SK-N-SH (cell line): ENCODE measurements around the gene BCAM. TPM values are rescaled to one million over a fixed set of nuclear protein-coding genes. Genes with fewer than 3 reads are reported as not detected.

Source experiments
- CTCF ChIA-PET: fragments of 300-600, 350-600 bp; formaldehyde crosslinking; extraction: SDS; loops from one replicate; lab custom pipeline; 2021; lab: Yijun Ruan, JAX
- POLR2A ChIA-PET: fragments of 350-600 bp; sonication (Branson Sonifier 250); formaldehyde crosslinking; extraction: SDS; loops from one replicate; lab custom pipeline; 2020; ENCODE audit warnings: antibody characterized with exemption, inconsistent platforms; lab: Yijun Ruan, JAX
- DNase-seq: peaks from one replicate; pipeline ENCODE4 v3.0.0; 2012
- H2AFZ ChIP-seq: fragments of 200-600 bp; sonication (generic); 2 replicates; pipeline ENCODE4 v1.8.1; 2016; ENCODE audit warnings: antibody characterized with exemption, mild to moderate bottlenecking, low read depth
- H3F3A ChIP-seq: fragments of 200-600 bp; sonication (generic); replicated peaks from 2 replicates; pipeline ENCODE3; 2016; ENCODE audit warnings: antibody characterized with exemption, mild to moderate bottlenecking; ENCODE audit not compliant: insufficient read depth
- H3K27ac ChIP-seq, 2 experiments: fragments of 200-500 bp in 1 of 2; fragments of 200-600 bp in 1 of 2; sonication (Bioruptor generic) in 1 of 2; sonication (generic), shearing (Covaris generic) in 1 of 2; 2 replicates each; pipeline versions ENCODE4 v1.5.1 to v1.6.1; 2014 to 2016; ENCODE audit warnings: low read depth in 2 of 2, inconsistent platforms in 1 of 2, low read length in 1 of 2, mild to moderate bottlenecking in 1 of 2, mixed read lengths in 1 of 2
- H3K27me3 ChIP-seq: fragments of 200-600 bp; sonication (generic), shearing (Covaris generic); 2 replicates; pipeline ENCODE4 v1.6.1; 2016; ENCODE audit warnings: mixed run types; ENCODE audit not compliant: insufficient read depth
- H3K36me3 ChIP-seq, 2 experiments: fragments of 200-500 bp in 1 of 2; fragments of 200-600 bp in 1 of 2; sonication (Bioruptor generic) in 1 of 2; sonication (generic) in 1 of 2; replicated peaks in 1 of 2; 2 replicates each; pipeline versions ENCODE3 to v1.5.1; 2014 to 2016; ENCODE audit warnings: low read length in 1 of 2, mild to moderate bottlenecking in 1 of 2; ENCODE audit not compliant: insufficient read depth in 2 of 2, control insufficient read depth in 1 of 2
- H3K4me1 ChIP-seq, 2 experiments: fragments of 200-500 bp in 1 of 2; fragments of 200-600 bp in 1 of 2; sonication (Bioruptor generic) in 1 of 2; sonication (generic), shearing (Covaris generic) in 1 of 2; 2 replicates each; pipeline versions ENCODE4 v1.5.1 to v1.6.1; 2014 to 2016; ENCODE audit warnings: low read depth in 1 of 2, low read length in 1 of 2, mixed run types in 1 of 2; ENCODE audit not compliant: insufficient read depth in 2 of 2, control insufficient read depth in 1 of 2
- H3K4me2 ChIP-seq: fragments of 200-600 bp; sonication (generic), shearing (Covaris generic); 2 replicates; pipeline ENCODE4 v1.6.1; 2017; ENCODE audit warnings: mixed run types
- H3K4me3 ChIP-seq, 2 experiments: fragments of 200-500 bp in 1 of 2; fragments of 200-600 bp in 1 of 2; sonication (Bioruptor generic) in 1 of 2; sonication (generic), shearing (Covaris generic) in 1 of 2; 2 replicates each; pipeline versions ENCODE4 v1.5.1 to v1.8.1; 2014 to 2016; ENCODE audit warnings: low read depth in 2 of 2, inconsistent platforms in 1 of 2, low read length in 1 of 2, mild to moderate bottlenecking in 1 of 2, mixed read lengths in 1 of 2, moderate library complexity in 1 of 2
- H3K79me2 ChIP-seq: fragments of 200-600 bp; sonication (generic); 2 replicates; pipeline ENCODE4 v1.8.1; 2017; ENCODE audit warnings: mild to moderate bottlenecking; ENCODE audit not compliant: insufficient read depth
- H3K9ac ChIP-seq: fragments of 200-600 bp; sonication (generic); 2 replicates; pipeline ENCODE4 v1.6.1; 2017; ENCODE audit warnings: mixed run types
- H3K9me2 ChIP-seq: fragments of 200-600 bp; sonication (generic); 2 replicates; pipeline ENCODE4 v1.6.1; 2017; ENCODE audit warnings: mixed run types
- H3K9me3 ChIP-seq: fragments of 200-600 bp; sonication (generic); 2 replicates; pipeline ENCODE4 v1.6.1; 2017; ENCODE audit warnings: mixed run types, mild to moderate bottlenecking, moderate library complexity
- H4K20me1 ChIP-seq: fragments of 200-600 bp; sonication (generic); 2 replicates; pipeline ENCODE4 v1.6.1; 2017; ENCODE audit warnings: mild to moderate bottlenecking, mixed run types; ENCODE audit not compliant: insufficient read depth
- CHD2 ChIP-seq: fragments of 150-350 bp; IDR thresholded peaks from 2 replicates; pipeline ENCODE4 v1.6.1; 2018; ENCODE audit warnings: low read length; ENCODE audit not compliant: partially characterized antibody
- FOXJ3 ChIP-seq: sonication (generic); formaldehyde crosslinking; IDR thresholded peaks from 2 replicates; pipeline ENCODE4 v1.5.1; 2020; ENCODE audit warnings: mild to moderate bottlenecking, missing genetic modification reagents
- FOXM1 ChIP-seq: IDR thresholded peaks from 2 replicates; pipeline ENCODE4 v1.4.0; 2012; ENCODE audit warnings: low read depth, mild to moderate bottlenecking
- MXI1 ChIP-seq: IDR thresholded peaks from 2 replicates; pipeline ENCODE4 v1.6.1; 2012; ENCODE audit warnings: mild to moderate bottlenecking, low read depth, low read length, improper control_type of control experiment
- POLR2AphosphoS5 ChIP-seq: IDR thresholded peaks from 2 replicates; pipeline ENCODE4 v1.6.1; 2012; ENCODE audit warnings: low read depth, low read length
- RAD21 ChIP-seq: IDR thresholded peaks from 2 replicates; pipeline ENCODE4 v1.6.1; 2012; ENCODE audit warnings: mild to moderate bottlenecking, low read length
- RFX5 ChIP-seq: IDR thresholded peaks from 2 replicates; pipeline ENCODE4 v1.6.1; 2012; ENCODE audit warnings: mild to moderate bottlenecking, improper control_type of control experiment, low read length
- SIN3A ChIP-seq: IDR thresholded peaks from 2 replicates; pipeline ENCODE4 v1.6.1; 2012; ENCODE audit warnings: low read depth, mild to moderate bottlenecking, low read length, moderate library complexity, borderline replicate concordance
- SMC3 ChIP-seq: IDR thresholded peaks from 2 replicates; pipeline ENCODE4 v1.6.1; 2012; ENCODE audit warnings: low read depth, low read length, improper control_type of control experiment
- TAF1 ChIP-seq: IDR thresholded peaks from 2 replicates; pipeline ENCODE4 v1.6.1; 2012; ENCODE audit warnings: low read depth, mild to moderate bottlenecking, low read length, moderate library complexity, borderline replicate concordance
- TCF12 ChIP-seq: IDR thresholded peaks from 2 replicates; pipeline ENCODE4 v1.4.0; 2012
- WGBS: methylation state at CpG from one replicate; pipeline ENCODE4 v1.1.6; 2017; ENCODE audit warnings: low lambda C conversion rate; 5-methylcytosine and 5-hydroxymethylcytosine counted together
- polyA plus RNA-seq, 3 experiments: library from polyadenylated mRNA; depleted of rRNA; stranded (reverse); fragments of >200 nt; gene quantifications; 2 replicates each; pipeline ENCODE4 v1.2.3, GENCODE V29; 2012
- TF ChIP-seq, protein P1 (sequence below): IDR thresholded peaks from 2 replicates; pipeline ENCODE4 v1.4.0; 2012; ENCODE audit warnings: low read depth, borderline replicate concordance
- TF ChIP-seq, protein P2 (sequence below): IDR thresholded peaks from 2 replicates; pipeline ENCODE4 v1.4.0; 2012; ENCODE audit warnings: low read depth
- TF ChIP-seq, protein P3 (sequence below): fragments of 200-600 bp; sonication (generic); IDR thresholded peaks from 2 replicates; pipeline ENCODE4 v1.6.1; 2017; ENCODE audit warnings: antibody characterized with exemption, mild to moderate bottlenecking, moderate library complexity
- TF ChIP-seq, protein P4 (sequence below): IDR thresholded peaks from 2 replicates; pipeline ENCODE4 v1.6.1; 2012; ENCODE audit warnings: mild to moderate bottlenecking, low read depth, low read length, moderate library complexity

Gene BCAM
- polyA plus RNA-seq, 1 of the 3 experiments (the other 2 are of a cell fraction) = 34.0 TPM

DNA sequence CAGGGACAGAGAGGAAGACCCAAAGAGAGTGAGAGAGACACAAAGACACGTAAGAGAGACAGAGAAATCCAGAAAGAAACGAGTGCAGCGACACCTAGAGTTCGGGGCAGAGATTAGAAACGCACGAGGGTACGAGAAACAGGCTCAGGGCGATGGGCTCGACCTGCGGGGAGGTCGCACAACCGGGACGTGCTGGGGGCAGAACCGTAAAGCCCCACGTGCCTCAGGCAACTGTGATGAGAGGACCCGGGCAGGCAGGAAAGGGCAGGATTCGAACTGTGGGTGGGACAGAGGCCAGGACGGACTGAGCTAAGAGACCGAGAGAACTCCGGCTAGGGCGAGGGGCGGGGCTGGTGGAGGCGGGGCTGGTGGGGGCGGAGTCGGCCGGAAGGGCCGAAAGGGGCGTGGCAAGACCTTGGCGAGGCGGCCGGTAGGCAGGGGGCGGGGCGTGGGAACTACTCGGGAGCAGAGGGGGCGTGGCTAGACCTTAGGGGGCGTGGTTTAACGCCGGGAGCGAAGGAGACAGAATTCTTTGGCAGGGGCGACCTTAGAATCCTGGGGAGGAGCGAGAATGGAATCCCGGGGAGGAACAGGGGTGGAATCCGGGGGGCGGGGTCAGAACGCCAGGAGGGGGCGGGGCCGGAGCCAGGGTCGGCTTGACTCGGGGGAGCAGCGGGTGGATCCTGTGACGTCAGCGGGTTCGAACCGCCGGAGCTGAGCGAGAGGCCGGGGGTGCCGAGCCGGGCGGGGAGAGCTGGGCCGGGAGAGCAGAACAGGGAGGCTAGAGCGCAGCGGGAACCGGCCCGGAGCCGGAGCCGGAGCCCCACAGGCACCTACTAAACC is 36.9 kb downstream of the BCAM start, which contains the start of gene NECTIN2:
NECTIN2 (plus strand) TSS at position 686 of the 843 bp plus-strand sequence. CDS start 229 bp downstream, outside the sequence.
- Histone ChIP-seq H3K27ac (peak within 1 kb of the TSS; percentile 61 to 92), H3K79me2 (peaks cover 47% of the 10 kb centered on the region), H3K27me3 (no peaks in the 10 kb centered on the region), H3K4me1 (peaks cover 19 to 21% of the 10 kb centered on the region in 2 experiments; a peak in 3 of 4 replicates), H3K9me3 (no peaks in the 10 kb centered on the region), H3K9ac (peak within 1 kb of the TSS; percentile 99), H2AFZ (peak within 1 kb of the TSS; percentile 82), H3F3A (peaks cover 18% of the 10 kb centered on the region), H3K9me2 (no peaks in the 10 kb centered on the region), H4K20me1 (peaks cover 26% of the 10 kb centered on the region), H3K4me2 (peak within 1 kb of the TSS; percentile 92), H3K36me3 (no peaks in the 10 kb centered on the region), H3K4me3 (peak within 1 kb of the TSS; percentile 71 to 98)
- peak; percentile 98 for DNase-seq
- ChIA-PET POLR2A (no interaction called here), CTCF (interaction anchor here (0.6 to 1.3 kb wide), 12 partner anchors 11 to 208 kb away, joined by 3 to 8 read pairs (median 3); no protein-coding TSS in a partner anchor)
- WGBS = 1% methylated on average over 52 of the region's 67 CpGs
- TF ChIP-seq, protein P1, sequence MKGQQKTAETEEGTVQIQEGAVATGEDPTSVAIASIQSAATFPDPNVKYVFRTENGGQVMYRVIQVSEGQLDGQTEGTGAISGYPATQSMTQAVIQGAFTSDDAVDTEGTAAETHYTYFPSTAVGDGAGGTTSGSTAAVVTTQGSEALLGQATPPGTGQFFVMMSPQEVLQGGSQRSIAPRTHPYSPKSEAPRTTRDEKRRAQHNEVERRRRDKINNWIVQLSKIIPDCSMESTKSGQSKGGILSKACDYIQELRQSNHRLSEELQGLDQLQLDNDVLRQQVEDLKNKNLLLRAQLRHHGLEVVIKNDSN = peak; percentile 20; the same call in 1 of the 2 replicates
- TF ChIP-seq, protein P2, sequence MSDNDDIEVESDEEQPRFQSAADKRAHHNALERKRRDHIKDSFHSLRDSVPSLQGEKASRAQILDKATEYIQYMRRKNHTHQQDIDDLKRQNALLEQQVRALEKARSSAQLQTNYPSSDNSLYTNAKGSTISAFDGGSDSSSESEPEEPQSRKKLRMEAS = peak; percentile 76
- TF ChIP-seq RAD21 (peak; percentile 50), SMC3 (peak; percentile 35; the same call in 1 of the 2 replicates), CHD2 (peak; percentile 20), RFX5 (0 out of 2 replicates have a peak, but pooled peaks have one; percentile 19), TAF1 (peak; percentile 42), TCF12 (no peak), FOXM1 (no peak), FOXJ3 (no peak), MXI1 (peak; percentile 52; the same call in 1 of the 2 replicates), POLR2AphosphoS5 (peak; percentile 62; the same call in 1 of the 2 replicates), SIN3A (peak; percentile 63; the same call in 1 of the 2 replicates)
- TF ChIP-seq, protein P3, sequence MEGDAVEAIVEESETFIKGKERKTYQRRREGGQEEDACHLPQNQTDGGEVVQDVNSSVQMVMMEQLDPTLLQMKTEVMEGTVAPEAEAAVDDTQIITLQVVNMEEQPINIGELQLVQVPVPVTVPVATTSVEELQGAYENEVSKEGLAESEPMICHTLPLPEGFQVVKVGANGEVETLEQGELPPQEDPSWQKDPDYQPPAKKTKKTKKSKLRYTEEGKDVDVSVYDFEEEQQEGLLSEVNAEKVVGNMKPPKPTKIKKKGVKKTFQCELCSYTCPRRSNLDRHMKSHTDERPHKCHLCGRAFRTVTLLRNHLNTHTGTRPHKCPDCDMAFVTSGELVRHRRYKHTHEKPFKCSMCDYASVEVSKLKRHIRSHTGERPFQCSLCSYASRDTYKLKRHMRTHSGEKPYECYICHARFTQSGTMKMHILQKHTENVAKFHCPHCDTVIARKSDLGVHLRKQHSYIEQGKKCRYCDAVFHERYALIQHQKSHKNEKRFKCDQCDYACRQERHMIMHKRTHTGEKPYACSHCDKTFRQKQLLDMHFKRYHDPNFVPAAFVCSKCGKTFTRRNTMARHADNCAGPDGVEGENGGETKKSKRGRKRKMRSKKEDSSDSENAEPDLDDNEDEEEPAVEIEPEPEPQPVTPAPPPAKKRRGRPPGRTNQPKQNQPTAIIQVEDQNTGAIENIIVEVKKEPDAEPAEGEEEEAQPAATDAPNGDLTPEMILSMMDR = peak; percentile 93
- TF ChIP-seq, protein P4, sequence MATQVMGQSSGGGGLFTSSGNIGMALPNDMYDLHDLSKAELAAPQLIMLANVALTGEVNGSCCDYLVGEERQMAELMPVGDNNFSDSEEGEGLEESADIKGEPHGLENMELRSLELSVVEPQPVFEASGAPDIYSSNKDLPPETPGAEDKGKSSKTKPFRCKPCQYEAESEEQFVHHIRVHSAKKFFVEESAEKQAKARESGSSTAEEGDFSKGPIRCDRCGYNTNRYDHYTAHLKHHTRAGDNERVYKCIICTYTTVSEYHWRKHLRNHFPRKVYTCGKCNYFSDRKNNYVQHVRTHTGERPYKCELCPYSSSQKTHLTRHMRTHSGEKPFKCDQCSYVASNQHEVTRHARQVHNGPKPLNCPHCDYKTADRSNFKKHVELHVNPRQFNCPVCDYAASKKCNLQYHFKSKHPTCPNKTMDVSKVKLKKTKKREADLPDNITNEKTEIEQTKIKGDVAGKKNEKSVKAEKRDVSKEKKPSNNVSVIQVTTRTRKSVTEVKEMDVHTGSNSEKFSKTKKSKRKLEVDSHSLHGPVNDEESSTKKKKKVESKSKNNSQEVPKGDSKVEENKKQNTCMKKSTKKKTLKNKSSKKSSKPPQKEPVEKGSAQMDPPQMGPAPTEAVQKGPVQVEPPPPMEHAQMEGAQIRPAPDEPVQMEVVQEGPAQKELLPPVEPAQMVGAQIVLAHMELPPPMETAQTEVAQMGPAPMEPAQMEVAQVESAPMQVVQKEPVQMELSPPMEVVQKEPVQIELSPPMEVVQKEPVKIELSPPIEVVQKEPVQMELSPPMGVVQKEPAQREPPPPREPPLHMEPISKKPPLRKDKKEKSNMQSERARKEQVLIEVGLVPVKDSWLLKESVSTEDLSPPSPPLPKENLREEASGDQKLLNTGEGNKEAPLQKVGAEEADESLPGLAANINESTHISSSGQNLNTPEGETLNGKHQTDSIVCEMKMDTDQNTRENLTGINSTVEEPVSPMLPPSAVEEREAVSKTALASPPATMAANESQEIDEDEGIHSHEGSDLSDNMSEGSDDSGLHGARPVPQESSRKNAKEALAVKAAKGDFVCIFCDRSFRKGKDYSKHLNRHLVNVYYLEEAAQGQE = no peak
